AG04449 (cell line): ENCODE data around the gene CANT1.
A peak's percentile ranks its signal among the peaks of the same experiment; 100 is the strongest.

ENCODE experiments used
- CTCF ChIA-PET: fragments of 350-600 bp; formaldehyde crosslinking; extraction: SDS; loops from one replicate; lab custom pipeline; 2021; ENCODE audit warnings: antibody characterized with exemption; lab: Yijun Ruan, JAX
- POLR2A ChIA-PET: fragments of 400-600, 350-600 bp; formaldehyde crosslinking; extraction: SDS; loops from one replicate; lab custom pipeline; 2020; ENCODE audit warnings: antibody characterized with exemption, inconsistent platforms; lab: Yijun Ruan, JAX
- DNase-seq: peaks from one replicate; pipeline ENCODE4 v3.0.0-alpha.2; 2010; ENCODE audit warnings: low read depth, low spot score
- H3K4me3 ChIP-seq: 2 replicates; pipeline ENCODE4 v1.5.1; 2011; ENCODE audit warnings: low read depth, mild to moderate bottlenecking, control low read depth, low read length
- CTCF ChIP-seq: IDR thresholded peaks from one replicate; pipeline ENCODE4 v1.5.1; 2011; ENCODE audit warnings: mild to moderate bottlenecking, moderate library complexity, low read length, control low read depth, inconsistent platforms; ENCODE audit not compliant: insufficient read depth; ENCODE audit errors: missing control alignments

The CANT1 gene

DNA sequence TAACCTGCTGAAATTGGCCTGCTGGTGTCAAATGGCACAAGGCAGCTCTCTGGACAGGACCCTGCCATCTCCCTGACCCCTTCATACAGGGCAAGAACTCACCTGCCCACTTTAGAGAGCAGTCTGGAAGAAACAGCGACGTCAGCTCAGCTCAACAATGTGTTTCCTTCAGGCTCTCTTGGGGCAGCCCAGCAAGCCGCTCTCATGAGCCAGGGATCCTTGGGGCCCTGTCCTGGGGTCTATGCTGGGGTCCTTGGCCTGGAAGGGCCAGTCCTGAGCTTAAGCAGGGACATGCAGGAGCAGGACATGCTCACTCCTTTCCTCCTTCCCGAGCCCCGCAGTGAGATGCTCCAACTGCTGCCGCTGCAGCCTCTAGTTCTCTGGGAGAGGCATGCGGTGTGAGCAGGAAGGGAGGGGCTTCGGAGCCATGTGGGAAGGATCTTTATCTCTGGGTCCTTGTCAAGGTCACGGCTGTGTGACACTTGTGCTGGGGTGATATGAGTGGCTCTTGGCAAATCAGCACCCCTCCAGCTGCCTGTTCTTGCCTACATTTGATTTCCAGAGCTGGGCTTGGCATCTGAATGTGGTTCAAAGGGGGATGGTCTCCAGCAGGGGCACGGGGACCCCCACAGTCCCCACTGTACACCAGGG is 17.8 kb upstream of the CANT1 start:
- ChIA-PET POLR2A (no interaction called here), CTCF (interaction anchor here (0.9 to 6.0 kb wide), 12 partner anchors 10 to 368 kb away, joined by 3 to 60 read pairs (median 4); no protein-coding TSS in a partner anchor)
- DNase-seq = no peak
- H3K4me3 ChIP-seq = no peak overlapping the region
- TF ChIP-seq CTCF = no peak

DNA sequence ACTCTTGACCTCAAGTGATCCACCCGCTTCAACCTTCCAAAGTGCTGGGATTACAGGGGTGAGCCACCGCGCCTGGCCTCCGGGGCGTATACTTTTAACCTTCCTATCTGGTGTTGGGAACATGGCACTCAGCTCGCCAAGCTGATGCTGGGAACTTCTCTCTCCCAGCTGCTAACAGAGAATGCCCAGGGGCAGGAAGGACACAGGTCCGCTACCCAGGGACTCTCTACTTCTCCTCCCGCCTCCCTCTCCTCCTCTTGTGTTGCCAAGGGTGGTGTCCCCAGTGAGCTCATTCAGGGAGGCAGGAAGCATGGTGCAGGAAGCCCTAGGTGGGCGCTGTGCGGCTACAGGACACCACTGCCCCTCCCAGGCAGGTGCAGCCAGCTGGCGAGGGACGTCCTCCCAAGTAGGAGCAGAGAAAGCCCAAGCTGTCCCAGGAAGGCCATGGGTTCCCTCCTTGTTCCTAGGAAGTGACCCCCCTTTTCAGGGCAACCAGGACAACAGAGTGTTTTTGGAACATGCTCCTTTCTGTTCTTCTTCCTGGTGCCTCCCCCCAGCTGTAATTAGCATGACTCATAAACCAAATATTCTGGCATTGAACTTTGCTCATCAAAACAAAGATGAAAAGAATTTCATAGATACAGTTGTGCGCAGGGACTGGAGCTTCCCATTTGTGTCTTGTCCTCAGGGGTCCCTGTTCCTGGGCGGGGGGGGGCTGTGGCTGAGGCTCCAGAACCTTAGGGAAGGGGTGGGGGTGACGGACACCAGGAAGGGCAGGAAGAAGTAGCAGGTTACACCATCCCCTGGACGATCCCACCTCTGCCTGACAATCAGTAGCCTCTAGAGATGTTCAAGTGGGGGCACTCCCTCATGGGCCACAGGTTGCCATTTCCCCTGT is 17.1 kb upstream of the CANT1 start:
- POLR2A ChIA-PET = no interaction called here
- CTCF ChIA-PET = interaction anchor here (0.9 to 6.0 kb wide), 11 partner anchors 9 to 366 kb away, joined by 3 to 60 read pairs (median 9); no protein-coding TSS in a partner anchor
- TF ChIP-seq CTCF = no peak
- no peak for DNase-seq
- 0 out of 2 replicates have a peak overlapping the region, but pooled peaks have one; percentile 3 for H3K4me3 ChIP-seq

DNA sequence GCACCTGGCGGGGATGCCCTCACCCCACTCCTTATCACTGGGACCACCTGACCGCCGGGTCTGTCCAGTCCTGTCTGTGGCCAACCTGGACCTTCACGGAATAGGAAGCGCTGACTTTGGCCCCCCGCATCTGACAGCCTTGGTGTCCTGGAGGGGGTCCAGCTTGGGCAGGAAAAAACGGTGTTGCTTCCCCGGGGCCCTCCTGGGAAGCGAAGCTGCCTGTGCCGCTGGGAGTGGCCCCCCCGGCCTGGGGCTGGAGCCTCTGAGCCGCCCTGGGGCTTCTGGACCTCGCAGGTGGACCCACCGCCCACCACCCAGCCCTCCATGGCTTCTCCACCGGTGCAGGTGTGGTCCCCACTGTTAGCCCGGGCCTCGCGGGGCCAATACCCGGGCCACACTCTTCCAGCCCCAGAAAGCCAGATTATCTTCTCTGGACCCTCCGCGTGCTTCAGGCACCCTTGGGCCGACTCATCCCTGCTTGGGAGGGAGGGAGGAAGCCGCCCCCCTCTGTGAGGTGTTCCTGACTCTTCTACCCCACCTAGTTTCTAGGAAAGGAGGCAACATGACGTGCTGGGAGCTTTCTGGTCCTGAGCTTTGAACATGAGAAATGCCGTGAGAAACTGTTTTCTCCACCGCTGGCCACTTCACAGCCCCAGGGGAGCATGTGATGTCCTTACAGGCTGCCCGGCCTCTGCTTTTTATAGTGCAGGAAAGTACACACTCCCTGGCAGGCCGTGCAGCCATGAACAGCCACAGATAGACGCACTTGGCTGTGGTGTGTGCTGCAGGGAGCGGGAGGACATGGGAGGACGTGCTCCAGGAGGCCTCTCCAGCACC is 15.6 kb upstream of the CANT1 start:
- CTCF ChIA-PET = interaction anchor here (0.6 to 6.0 kb wide), 7 partner anchors 8 to 1076 kb away, joined by 4 to 60 read pairs (median 11); partner anchors contain the start of gene GAA
- POLR2A ChIA-PET = no interaction called here
- H3K4me3 ChIP-seq = peak overlapping the region; percentile 59
- no peak for TF ChIP-seq CTCF
- DNase-seq = no peak

DNA sequence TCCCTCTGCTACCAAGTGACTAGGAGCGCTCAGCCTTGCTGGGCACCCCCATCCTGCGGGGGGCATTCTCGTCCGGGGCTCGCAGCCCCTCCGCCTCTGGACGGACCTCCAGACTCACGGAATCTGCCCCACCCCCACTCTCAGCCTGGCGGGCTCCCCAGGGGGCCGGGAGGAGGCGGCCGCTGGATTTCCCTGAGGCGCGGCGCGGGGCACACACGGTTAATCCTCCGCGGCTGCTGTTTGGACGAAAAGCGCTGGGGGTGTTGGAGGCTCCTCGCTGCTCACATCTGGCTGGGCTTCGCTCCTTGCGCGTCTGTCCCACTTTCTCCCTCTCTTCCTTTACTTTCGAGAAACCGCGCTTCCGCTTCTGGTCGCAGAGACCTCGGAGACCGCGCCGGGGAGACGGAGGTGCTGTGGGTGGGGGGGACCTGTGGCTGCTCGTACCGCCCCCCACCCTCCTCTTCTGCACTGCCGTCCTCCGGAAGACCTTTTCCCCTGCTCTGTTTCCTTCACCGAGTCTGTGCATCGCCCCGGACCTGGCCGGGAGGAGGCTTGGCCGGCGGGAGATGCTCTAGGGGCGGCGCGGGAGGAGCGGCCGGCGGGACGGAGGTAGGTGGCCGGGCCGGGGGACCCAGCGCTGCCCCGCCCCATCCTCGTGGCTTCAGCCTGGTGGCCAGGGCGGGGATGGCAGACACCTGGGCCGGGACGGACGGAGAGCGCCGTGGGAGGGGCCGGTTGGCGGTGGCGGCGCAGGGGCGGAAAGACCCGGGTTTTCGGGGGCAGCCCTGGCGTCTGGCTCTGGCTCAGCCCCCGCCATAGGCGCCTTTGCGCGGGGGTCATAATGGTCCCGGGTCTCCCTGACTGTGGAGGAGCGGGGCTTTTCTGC is 14.6 kb upstream of the CANT1 start, which contains the start of gene C1QTNF1:
Gene C1QTNF1, plus strand, starts transcription at position 284 of the 886 bp plus-strand sequence. CDS start 19,800 bp downstream, outside the sequence.
- ChIA-PET POLR2A (no interaction called here), CTCF (interaction anchor here (1.2 to 11.5 kb wide), 5 partner anchors 7 to 377 kb away, joined by 5 to 160 read pairs (median 11); no protein-coding TSS in a partner anchor)
- TF ChIP-seq CTCF = peak; percentile 30
- H3K4me3 ChIP-seq = peak within 1 kb of the TSS; percentile 59
- DNase-seq = no peak

GRCh38 chr17:79023180-79023705 is 13.7 kb upstream of the CANT1 start:
- ChIA-PET POLR2A (no interaction called here), CTCF (interaction anchor here (1.2 to 11.5 kb wide), 5 partner anchors 8 to 378 kb away, joined by 5 to 160 read pairs (median 66); no protein-coding TSS in a partner anchor)
- TF ChIP-seq CTCF = no peak
- H3K4me3 ChIP-seq = no peak overlapping the region
- no peak for DNase-seq
